Testis (tissue), 2 donors: ENCODE results near the gene RASA4.
"Not testable (repeated sequence)": the region's sequence is repeated elsewhere in the genome, so short reads cannot be mapped to it uniquely, and the experiment has no call there.

Source experiments
- POLR2A ChIP-seq: fragments of 450-650 bp; IDR thresholded peaks from one replicate; pipeline ENCODE4 v1.6.1; 2017; ENCODE audit warnings: antibody characterized with exemption, mild to moderate bottlenecking, moderate library complexity
- TF ChIP-seq, protein P1 (sequence below), 3 experiments: fragments of 450-650 bp in 2 of 3; fragments of 200-600 bp in 1 of 3; sonication (generic) in 1 of 3; IDR thresholded peaks; one replicate each; pipeline ENCODE4 v1.5.1; 2016 to 2019; ENCODE audit warnings: antibody characterized with exemption in 3 of 3, mild to moderate bottlenecking in 2 of 3, moderate library complexity in 1 of 3

DNA sequence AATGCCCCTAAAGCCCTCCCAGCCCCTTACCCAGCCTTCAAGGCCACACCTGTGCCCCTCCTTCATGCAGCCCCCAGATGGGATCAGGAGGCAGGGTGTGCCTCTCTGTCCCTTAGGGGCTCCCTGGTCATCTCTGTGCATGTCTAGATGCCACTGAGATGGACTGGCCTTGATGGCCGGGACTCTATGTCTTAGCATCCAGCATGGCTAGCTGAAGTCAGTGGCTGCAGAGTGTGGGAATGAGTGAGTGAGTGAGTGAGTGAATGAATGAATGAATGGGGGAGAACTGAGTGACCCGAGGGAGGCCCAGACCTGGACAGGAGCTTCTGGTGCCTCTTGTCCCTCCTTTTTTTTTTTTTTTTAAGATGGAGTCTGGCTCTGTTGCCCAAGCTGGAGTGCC, 84.4 kb downstream of the RASA4 start:
- TF ChIP-seq, protein P1, sequence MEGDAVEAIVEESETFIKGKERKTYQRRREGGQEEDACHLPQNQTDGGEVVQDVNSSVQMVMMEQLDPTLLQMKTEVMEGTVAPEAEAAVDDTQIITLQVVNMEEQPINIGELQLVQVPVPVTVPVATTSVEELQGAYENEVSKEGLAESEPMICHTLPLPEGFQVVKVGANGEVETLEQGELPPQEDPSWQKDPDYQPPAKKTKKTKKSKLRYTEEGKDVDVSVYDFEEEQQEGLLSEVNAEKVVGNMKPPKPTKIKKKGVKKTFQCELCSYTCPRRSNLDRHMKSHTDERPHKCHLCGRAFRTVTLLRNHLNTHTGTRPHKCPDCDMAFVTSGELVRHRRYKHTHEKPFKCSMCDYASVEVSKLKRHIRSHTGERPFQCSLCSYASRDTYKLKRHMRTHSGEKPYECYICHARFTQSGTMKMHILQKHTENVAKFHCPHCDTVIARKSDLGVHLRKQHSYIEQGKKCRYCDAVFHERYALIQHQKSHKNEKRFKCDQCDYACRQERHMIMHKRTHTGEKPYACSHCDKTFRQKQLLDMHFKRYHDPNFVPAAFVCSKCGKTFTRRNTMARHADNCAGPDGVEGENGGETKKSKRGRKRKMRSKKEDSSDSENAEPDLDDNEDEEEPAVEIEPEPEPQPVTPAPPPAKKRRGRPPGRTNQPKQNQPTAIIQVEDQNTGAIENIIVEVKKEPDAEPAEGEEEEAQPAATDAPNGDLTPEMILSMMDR (IDR thresholded peaks at IDR 0.05) = not testable (repeated sequence)
- not testable (repeated sequence) for TF ChIP-seq POLR2A
